ENCODE measurements around the gene PLPPR4.

The PLPPR4 gene

DNA sequence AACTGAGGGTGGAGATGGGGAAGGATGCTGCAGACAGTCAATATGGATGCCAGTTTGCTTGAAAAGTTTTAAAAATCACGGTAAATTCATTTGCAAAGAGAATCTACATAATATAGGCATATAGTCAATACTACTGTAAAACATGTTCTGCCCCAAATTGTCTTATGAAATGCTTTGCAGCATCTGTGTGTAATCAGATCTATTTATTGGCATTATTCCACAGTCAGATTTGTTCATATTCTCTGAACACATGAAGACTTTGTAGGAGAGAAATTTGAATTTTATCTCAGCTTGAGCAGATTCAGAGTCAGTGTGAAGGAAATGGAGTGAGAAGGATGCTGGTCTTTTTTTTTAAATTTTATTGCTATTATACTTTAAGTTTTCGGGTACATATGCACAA is 88.5 kb downstream of the PLPPR4 start:
- DNase-seq, result no peak

DNA sequence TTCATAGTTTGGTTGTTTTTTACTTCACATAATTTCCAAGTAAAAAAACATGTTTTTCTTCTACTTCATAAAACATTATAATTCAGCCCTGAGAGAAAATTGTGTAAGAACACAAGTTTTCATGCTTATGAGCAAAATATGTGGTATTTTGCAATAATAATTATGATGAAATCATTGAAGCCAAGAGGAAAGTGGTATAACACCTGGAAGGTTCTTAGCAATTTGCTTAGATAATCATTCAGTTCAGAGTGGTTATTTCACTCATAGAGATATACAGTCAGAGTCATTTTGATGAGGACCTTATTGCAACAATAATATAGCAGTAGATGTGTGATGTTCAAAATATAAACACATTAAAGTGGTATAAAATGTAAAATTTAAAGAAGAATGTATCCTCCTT is 94.5 kb downstream of the PLPPR4 start:
- no peak for DNase-seq

Measured in NCI-H2029 (cell line).